Thoracic aorta (tissue), 2 donors: ENCODE data around the gene ZGRF1. TPM values are rescaled to one million over a fixed set of nuclear protein-coding genes. Genes with fewer than 3 reads are reported as not detected.
"Not testable (repeated sequence)": the region's sequence is repeated elsewhere in the genome, so short reads cannot be mapped to it uniquely, and the experiment has no call there.

ENCODE experiments used
- ATAC-seq: fragments of 150-250 bp; one replicate; pipeline ENCODE4 v1.8.0; 2017; ENCODE audit warnings: low read depth; ENCODE audit not compliant: insufficient number of reproducible peaks, low FRiP score
- DNase-seq: peaks from one replicate; pipeline ENCODE4 v3.0.0-alpha.2; 2020; ENCODE audit warnings: low spot score
- H3K27ac ChIP-seq, 2 donors: fragments of 200-600 bp; sonication (generic); 1 replicate in 1 of 2; 2 replicates in 1 of 2; pipeline ENCODE4 v1.5.1; 2016; ENCODE audit warnings: mild to moderate bottlenecking in 2 of 2, moderate library complexity in 2 of 2
- H3K27me3 ChIP-seq: fragments of 200-600 bp; sonication (generic); replicated peaks from 2 replicates; pipeline ENCODE4 v1.6.0; 2016; ENCODE audit warnings: mild to moderate bottlenecking; ENCODE audit not compliant: insufficient read depth
- H3K36me3 ChIP-seq: fragments of 200-600 bp; sonication (generic); one replicate; pipeline ENCODE4 v1.5.1; 2016
- H3K4me1 ChIP-seq, 2 donors: fragments of 200-600 bp; sonication (generic); 1 replicate in 1 of 2; 2 replicates in 1 of 2; pipeline versions ENCODE4 v1.5.1 to v1.6.0; 2016; ENCODE audit warnings: low read depth in 2 of 2, mild to moderate bottlenecking in 1 of 2; ENCODE audit not compliant: control insufficient read depth in 1 of 2
- H3K4me3 ChIP-seq: fragments of 200-600 bp; sonication (generic); 2 replicates; pipeline ENCODE4 v1.5.1; 2016; ENCODE audit warnings: mild to moderate bottlenecking
- H3K9me3 ChIP-seq: fragments of 200-600 bp; sonication (generic); 2 replicates; pipeline ENCODE4 v1.5.1; 2016
- total RNA-seq, 2 donors: library from RNA; depleted of rRNA; stranded (reverse); fragments of >200 nt; gene quantifications; one replicate each; pipeline versions ENCODE4 v1.1.0 to v1.2.3, GENCODE V29; 2016
- TF ChIP-seq, protein P1 (sequence below): fragments of 200-600 bp; sonication (generic); IDR thresholded peaks from one replicate; pipeline ENCODE4 v1.5.1; 2019; ENCODE audit warnings: antibody characterized with exemption

ZGRF1 gene
- total RNA-seq, 2 donors from 2014 or later = 4.3 to 9.9 TPM

- no peaks in the 10 kb centered on the region for H3K9me3 ChIP-seq
- no peaks in the 10 kb centered on the region for H3K27me3 ChIP-seq
- H3K4me3 ChIP-seq = no peak overlapping the region
- H3K4me1 ChIP-seq = no peaks in the 10 kb centered on the region
- TF ChIP-seq, protein P1, sequence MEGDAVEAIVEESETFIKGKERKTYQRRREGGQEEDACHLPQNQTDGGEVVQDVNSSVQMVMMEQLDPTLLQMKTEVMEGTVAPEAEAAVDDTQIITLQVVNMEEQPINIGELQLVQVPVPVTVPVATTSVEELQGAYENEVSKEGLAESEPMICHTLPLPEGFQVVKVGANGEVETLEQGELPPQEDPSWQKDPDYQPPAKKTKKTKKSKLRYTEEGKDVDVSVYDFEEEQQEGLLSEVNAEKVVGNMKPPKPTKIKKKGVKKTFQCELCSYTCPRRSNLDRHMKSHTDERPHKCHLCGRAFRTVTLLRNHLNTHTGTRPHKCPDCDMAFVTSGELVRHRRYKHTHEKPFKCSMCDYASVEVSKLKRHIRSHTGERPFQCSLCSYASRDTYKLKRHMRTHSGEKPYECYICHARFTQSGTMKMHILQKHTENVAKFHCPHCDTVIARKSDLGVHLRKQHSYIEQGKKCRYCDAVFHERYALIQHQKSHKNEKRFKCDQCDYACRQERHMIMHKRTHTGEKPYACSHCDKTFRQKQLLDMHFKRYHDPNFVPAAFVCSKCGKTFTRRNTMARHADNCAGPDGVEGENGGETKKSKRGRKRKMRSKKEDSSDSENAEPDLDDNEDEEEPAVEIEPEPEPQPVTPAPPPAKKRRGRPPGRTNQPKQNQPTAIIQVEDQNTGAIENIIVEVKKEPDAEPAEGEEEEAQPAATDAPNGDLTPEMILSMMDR = no peak
- ATAC-seq = no peak
- no peak overlapping the region for H3K27ac ChIP-seq
- no peak for DNase-seq
- peaks cover 43% of the 10 kb centered on the region for H3K36me3 ChIP-seq
These were observed 10.2 kb upstream of the ZGRF1 start for GRCh38 chr4:112646632-112647537.

GRCh38 chr4:112645541-112646329, 9.0 kb upstream of the ZGRF1 start:
- no peak for ATAC-seq
- TF ChIP-seq, protein P1 = no peak
- H3K36me3 ChIP-seq = peaks cover 34% of the 10 kb centered on the region

GRCh38 chr4:112644595-112645535, 8.2 kb upstream of the ZGRF1 start:
- H3K27me3 ChIP-seq, DNase-seq, H3K27ac ChIP-seq, H3K4me1 ChIP-seq, H3K4me3 ChIP-seq, H3K9me3 ChIP-seq, ATAC-seq: not testable (repeated sequence)
- H3K36me3 ChIP-seq = peaks cover 30% of the 10 kb centered on the region

More at GRCh38 chr4:112645541-112646329, 9.0 kb upstream of the ZGRF1 start:
- DNase-seq = no peak
- H3K27ac ChIP-seq = no peak overlapping the region
- no peaks in the 10 kb centered on the region for H3K9me3 ChIP-seq
- H3K4me3 ChIP-seq = no peak overlapping the region
- H3K27me3 ChIP-seq = no peaks in the 10 kb centered on the region
- H3K4me1 ChIP-seq = peaks cover 0 to 4% of the 10 kb centered on the region in 2 donors

- ATAC-seq = no peak
- no peak for DNase-seq
- Histone ChIP-seq H3K27ac (no peak overlapping the region), H3K36me3 (peaks cover 18% of the 10 kb centered on the region), H3K4me1 (peaks cover 3 to 14% of the 10 kb centered on the region in 2 donors), H3K4me3 (no peak overlapping the region), H3K27me3 (no peaks in the 10 kb centered on the region), H3K9me3 (no peaks in the 10 kb centered on the region)
- TF ChIP-seq, protein P1 = no peak
These were observed 5.8 kb upstream of the ZGRF1 start for GRCh38 chr4:112642526-112642925.

DNA sequence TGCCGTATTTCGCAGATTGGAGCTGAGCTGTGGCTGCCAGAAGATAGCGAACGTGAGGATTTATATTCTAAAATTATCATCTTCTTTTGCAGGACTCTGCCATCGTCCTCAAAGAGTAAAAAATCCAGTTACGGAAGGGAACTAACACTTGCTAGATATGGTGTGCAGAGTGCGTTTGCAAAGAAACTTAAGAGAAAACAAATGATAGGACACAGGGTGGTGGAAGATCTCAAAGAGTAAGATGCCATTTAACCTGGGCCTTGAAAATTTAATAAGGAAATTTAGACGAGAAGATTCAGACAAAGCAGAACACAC, 800 bp upstream of the ZGRF1 start:
- DNase-seq = no peak

More for the DNA sequence above, 800 bp upstream of the ZGRF1 start:
- peak; percentile 14 for ATAC-seq
- Histone ChIP-seq H3K27me3 (no peaks in the 10 kb centered on the region), H3K36me3 (no peaks in the 10 kb centered on the region), H3K4me1 (peaks cover 7 to 20% of the 10 kb centered on the region in 2 donors), H3K9me3 (no peaks in the 10 kb centered on the region), H3K4me3 (peak overlapping the region; percentile 89), H3K27ac (peak overlapping the region; percentile 90 to 92)
- TF ChIP-seq, protein P1 = peak; percentile 3
